ENCODE data around the gene STING1.

STING1 gene

GRCh38 chr5:139439013-139439903 is 43.3 kb downstream of the STING1 start, which contains the start of gene DNAJC18:
Gene DNAJC18 (minus strand): TSS chr5:139439525. CDS start chr5:139439445, 80 bp downstream.
- peak; percentile 88 for DNase-seq (ENCODE audit: low read depth)

DNA sequence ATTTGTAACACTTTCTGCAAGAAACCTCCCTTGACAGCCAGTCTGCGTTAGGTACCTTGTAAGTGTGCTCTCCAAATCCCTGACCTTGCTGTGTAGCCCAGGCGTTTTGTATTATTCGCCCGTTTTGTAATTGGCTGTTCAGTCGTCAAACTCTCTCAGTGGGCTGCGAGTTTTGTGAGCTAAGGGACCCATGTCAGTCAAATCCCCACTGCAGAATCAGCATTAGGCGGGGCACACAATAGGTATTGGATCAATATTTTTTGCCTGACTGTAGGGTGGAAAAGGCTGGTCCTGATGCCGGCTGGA is 43.9 kb downstream of the STING1 start:
- DNase-seq (ENCODE audit: low read depth), result no peak

GRCh38 chr5:139435676-139436075 is 46.9 kb downstream of the STING1 start:
- no peak for DNase-seq (ENCODE audit: low read depth)

DNA sequence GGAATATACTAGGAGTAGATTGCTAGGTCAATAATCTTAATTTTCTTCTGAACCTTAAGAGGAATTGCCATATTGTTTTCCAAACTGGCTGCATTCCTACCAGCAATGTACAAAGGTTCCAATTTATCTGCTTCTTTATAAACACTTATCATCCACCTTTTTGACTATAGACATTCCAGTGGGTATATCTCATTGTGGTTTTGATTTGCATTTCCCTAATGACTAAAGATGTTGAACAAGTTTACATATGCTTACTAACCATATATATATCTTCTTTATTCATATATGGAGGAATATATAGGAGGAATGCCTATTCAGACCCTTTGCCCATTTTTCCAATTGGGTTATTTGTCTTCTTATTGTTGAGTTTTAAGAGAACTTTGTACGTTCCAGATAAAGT is 50.9 kb downstream of the STING1 start:
- DNase-seq (ENCODE audit: low read depth), result no peak

DNA sequence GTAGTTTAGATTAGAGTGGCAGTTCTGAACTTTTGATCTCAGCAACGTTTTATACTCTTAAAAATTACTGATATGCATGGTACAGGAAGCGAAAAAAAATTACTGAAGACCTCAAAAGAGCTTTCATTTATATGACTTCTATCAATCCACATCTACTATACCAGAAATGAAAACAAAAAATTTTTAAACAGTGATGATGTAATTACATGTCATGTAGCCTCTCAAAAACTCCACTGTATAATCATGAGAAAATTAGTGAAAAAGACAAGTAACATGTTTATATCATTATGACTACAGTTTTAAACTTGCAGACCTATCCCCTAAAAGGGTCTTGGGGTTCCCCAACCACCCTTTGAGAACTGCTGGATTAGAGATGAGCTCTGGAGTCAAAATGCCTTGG is 52.5 kb downstream of the STING1 start:
- DNase-seq (ENCODE audit: low read depth), result no peak

DNA sequence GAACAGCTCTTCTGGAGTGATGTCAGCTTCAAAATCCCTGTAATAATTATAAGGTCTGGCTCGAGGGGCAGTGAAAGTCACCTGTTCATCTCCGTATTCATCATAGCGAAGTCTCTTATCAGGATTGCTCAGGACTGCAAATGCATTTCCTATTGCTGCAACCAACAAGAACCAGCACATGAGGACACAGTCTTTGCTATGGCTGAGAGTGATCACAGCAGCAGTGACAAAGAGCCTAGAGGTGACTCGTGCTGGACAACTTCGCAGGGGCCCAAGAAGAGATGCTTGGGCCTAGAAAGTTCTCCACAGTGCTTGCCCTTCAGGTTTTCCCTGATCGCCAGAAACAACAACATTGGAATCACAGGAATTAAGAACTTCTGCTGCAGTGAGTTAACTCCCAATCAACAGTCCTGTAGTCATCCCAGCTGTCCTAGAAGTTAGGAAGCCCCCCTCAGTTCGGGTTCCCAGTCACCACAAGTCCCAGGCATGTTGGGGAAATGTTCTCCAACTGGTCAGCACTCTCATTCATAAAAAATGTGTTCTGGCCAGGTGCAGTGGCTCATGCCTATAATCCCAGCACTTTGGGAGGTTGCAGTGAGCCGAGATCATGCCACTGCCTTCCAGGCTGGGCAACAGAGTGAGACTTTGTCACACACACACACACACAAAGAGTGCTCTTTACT is 56.2 kb downstream of the STING1 start:
- DNase-seq (ENCODE audit: low read depth), result no peak

Data from activated T-helper 9 cell treated with anti-CD3 and anti-CD28 coated beads, Interleukin-2, amount 50 U/mL, for 16 hours (primary cell).